ENCODE data around the gene GBE1.

GBE1 gene

DNA sequence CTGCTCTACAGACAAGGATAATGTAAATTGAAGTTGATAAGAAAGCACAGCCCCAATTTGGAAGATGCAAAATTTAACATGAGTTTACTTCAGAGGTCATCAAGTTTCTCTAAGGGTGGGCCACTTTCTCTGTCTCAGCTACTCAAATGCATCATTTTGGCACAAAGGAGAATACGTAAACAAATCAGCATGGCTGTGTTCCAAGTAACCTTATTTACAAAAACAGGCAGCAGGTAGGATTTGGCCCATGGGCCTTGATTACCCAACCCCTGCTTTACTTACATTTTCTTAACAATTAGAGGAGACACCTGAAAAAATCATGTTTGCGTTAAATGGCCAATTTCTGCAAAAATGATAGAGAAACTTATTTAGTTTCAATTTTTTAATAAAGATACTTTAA lies 181.7 kb downstream of the GBE1 start:
- Mint-ChIP-seq H3K4me1 (ENCODE audit: low read depth) (no peaks in the 10 kb centered on the region), H3K4me3 (no peak overlapping the region), H3K36me3 (ENCODE audit: low read depth) (peaks cover 6% of the 10 kb centered on the region), H3K27me3 (no peaks in the 10 kb centered on the region), H3K27ac (no peak overlapping the region), H3K9me3 (no peaks in the 10 kb centered on the region)

DNA sequence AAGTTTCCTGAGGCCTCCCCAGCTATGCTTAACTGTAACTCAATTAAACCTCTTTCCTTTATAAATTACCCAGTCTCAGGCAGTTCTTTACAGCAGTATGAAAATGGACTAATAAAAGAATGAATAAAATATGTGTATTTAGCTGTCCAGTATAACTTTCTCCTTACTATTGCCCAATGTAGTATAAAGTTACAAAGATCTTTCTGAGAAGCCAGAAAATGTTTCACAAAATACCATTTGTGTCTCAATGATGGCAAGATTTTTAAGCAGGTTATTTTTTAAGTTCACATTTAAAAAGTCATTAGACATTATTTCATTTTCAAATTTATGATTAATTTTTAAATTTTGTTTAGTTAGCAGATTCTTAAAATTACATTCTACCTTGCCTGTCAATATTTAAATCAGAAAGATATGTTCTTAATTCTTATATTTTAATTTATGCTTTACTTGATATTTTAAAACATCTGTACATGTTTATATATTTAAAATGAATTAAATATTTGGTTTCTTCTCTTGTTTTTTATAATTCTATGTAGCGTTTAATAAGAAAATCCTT lies 189.2 kb downstream of the GBE1 start:
- Mint-ChIP-seq H3K27ac (no peak overlapping the region), H3K4me1 (ENCODE audit: low read depth) (no peaks in the 10 kb centered on the region), H3K4me3 (no peak overlapping the region), H3K36me3 (ENCODE audit: low read depth) (peaks cover 20% of the 10 kb centered on the region), H3K9me3 (peaks cover 6% of the 10 kb centered on the region), H3K27me3 (no peaks in the 10 kb centered on the region)

DNA sequence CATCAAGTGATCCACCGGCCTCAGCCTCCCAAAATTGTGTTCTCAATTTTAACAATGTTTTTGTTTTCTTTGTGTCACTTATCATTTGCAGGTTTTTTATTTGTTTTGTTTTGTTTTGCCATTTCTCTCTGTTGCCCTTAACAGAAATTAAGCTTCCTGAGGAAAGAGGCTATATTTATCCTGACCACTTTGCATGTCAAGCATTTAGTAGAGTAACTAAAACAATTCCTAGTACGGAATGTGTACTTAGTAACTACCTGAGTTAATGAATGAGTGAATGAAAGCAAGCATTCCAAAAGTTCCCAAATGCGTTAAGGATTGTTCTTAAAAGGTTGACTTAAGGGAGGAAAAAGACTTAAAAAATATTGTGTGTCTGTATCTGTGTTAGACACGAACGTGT lies 193.1 kb downstream of the GBE1 start:
- H3K36me3 Mint-ChIP-seq (ENCODE audit: low read depth), result peaks cover 47% of the 10 kb centered on the region
- H3K27me3 Mint-ChIP-seq, result no peaks in the 10 kb centered on the region

DNA sequence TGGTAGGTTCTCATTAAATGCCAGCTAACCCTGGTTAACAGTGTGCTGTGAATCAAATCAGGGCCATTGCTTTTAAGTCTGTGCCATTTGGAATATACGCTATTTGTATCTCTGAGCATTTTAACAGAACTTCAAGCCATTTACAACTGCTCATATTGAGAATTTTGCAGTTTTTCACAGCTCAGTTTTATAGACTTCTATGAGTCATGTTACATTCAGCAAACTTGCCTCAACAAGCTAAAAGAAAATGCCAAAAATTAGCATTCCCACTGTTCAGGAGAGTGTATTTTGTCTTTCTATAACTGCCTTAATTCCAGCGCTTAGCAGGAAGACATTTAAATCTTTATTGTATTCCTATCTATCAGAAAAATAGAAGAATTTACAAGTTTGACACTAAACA lies 196.4 kb downstream of the GBE1 start:
- H3K9me3 Mint-ChIP-seq, result peaks cover 9% of the 10 kb centered on the region
- H3K36me3 Mint-ChIP-seq (ENCODE audit: low read depth), result peaks cover 41% of the 10 kb centered on the region
- no peak overlapping the region for H3K4me3 Mint-ChIP-seq
- no peaks in the 10 kb centered on the region for H3K27me3 Mint-ChIP-seq
- no peak overlapping the region for H3K27ac Mint-ChIP-seq
- no peaks in the 10 kb centered on the region for H3K4me1 Mint-ChIP-seq (ENCODE audit: low read depth)

More for the DNA sequence above, 193.1 kb downstream of the GBE1 start:
- H3K4me1 Mint-ChIP-seq (ENCODE audit: low read depth), result no peaks in the 10 kb centered on the region
- H3K9me3 Mint-ChIP-seq, result peaks cover 15% of the 10 kb centered on the region
- H3K4me3 Mint-ChIP-seq, result no peak overlapping the region
- H3K27ac Mint-ChIP-seq, result no peak overlapping the region

DNA sequence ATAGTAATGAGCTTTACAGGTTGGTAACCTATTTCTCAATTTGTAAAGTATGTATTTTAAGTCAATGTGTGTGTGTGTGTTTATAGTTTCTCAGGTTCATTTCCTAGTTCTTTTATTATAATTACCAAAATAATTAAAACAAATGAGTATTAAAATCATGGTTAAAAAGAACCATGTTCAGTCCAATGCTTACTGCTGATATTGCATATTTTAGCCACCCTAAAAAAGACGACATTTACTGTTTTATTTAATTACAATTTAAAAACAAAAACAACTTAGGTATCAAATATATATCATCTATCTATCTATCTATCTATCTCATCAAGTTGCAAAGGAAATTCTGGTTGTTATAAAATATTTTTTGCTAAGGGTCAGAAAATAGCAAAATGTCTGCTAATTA lies 203.3 kb downstream of the GBE1 start:
- Mint-ChIP-seq H3K36me3 (ENCODE audit: low read depth) (peaks cover 15% of the 10 kb centered on the region), H3K9me3 (no peaks in the 10 kb centered on the region), H3K4me1 (ENCODE audit: low read depth) (no peaks in the 10 kb centered on the region), H3K4me3 (no peak overlapping the region), H3K27ac (no peak overlapping the region), H3K27me3 (no peaks in the 10 kb centered on the region)

DNA sequence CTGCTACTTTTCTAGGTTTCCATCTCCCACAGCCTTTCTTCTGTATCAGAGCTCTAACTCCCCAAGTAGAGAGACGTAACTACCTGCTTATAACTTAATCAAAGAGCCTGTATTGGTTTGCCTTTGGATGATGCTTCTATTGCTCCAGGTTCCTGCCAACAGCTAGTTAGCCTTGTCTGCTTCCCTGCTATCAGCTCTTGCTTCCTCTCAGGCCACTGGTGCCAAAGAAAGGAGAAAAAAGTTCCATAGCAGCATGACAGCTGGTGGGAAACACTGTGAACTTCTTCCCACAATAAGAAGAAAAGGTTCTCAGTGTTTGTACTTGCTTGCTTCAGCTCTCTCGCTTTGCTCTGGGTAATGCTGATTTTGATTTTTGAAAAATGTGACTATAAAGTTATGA lies 206.6 kb downstream of the GBE1 start:
- H3K36me3 Mint-ChIP-seq (ENCODE audit: low read depth), result peaks cover 19% of the 10 kb centered on the region
- H3K9me3 Mint-ChIP-seq, result no peaks in the 10 kb centered on the region
- H3K4me1 Mint-ChIP-seq (ENCODE audit: low read depth), result no peaks in the 10 kb centered on the region
- no peaks in the 10 kb centered on the region for H3K27me3 Mint-ChIP-seq
- no peak overlapping the region for H3K4me3 Mint-ChIP-seq
- H3K27ac Mint-ChIP-seq, result no peak overlapping the region

DNA sequence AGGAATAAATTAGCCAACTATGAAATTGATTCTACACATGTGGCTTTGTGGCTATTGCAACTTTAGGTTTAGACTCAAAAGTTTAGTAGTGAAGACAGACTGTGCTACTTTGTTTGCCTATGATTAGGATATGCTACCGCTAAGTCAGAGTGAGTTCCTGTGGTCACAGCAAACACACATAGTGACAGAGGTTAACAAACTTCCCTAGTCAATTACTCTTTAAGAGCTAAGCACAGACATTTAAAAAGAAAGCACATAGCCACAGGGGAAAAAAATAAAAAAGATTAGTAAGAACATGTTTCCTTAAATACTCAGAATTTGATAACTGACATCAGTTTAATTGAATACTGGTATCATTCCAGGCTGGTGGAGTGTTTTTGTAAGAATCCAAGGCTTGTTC lies 207.1 kb downstream of the GBE1 start:
- H3K4me3 Mint-ChIP-seq, result no peak overlapping the region
- H3K9me3 Mint-ChIP-seq, result no peaks in the 10 kb centered on the region
- H3K27ac Mint-ChIP-seq, result no peak overlapping the region
- H3K27me3 Mint-ChIP-seq, result no peaks in the 10 kb centered on the region
- H3K4me1 Mint-ChIP-seq (ENCODE audit: low read depth), result no peaks in the 10 kb centered on the region
- peaks cover 19% of the 10 kb centered on the region for H3K36me3 Mint-ChIP-seq (ENCODE audit: low read depth)

DNA sequence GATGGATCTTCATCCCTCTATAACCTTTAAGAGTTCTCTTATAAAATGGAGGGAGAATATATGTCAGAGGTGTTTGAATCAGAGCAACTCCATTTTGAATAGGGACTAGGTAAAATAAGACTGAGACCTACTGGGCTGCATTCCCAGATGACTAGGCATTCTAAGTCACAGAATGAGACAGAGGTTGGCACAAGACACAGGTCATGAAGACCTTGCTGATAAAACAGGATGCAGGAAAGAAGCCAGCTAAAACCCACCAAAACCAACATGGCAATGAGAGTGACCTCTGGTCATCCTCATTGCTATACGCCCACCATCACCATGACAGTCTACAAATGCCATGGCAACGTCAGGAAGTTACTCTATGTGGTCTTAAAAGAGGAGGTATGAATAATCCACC lies 211.0 kb downstream of the GBE1 start:
- Mint-ChIP-seq H3K4me3 (no peak overlapping the region), H3K27me3 (no peaks in the 10 kb centered on the region), H3K36me3 (ENCODE audit: low read depth) (peaks cover 29% of the 10 kb centered on the region), H3K27ac (no peak overlapping the region), H3K4me1 (ENCODE audit: low read depth) (no peaks in the 10 kb centered on the region), H3K9me3 (peaks cover 4% of the 10 kb centered on the region)

DNA sequence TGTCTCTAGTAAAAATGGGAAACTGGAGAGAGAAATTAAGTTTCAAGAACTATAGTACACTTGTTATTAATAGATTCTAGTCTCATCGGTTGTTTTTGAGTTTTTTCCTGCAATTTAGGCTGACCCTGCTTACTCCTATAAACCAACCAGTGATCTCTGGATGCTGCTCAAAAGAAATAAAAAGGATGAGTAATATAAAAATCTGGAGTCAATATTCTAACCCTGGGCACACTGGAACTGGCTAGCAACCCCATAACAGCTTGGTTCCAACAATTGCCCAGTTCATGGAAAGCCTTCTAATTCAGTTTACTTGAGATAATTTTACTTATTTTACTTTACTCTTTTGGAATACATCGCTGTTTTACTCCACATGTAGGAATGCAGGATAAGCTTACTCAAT lies 211.6 kb downstream of the GBE1 start:
- no peaks in the 10 kb centered on the region for H3K27me3 Mint-ChIP-seq
- H3K9me3 Mint-ChIP-seq, result peaks cover 4% of the 10 kb centered on the region
- H3K4me1 Mint-ChIP-seq (ENCODE audit: low read depth), result no peaks in the 10 kb centered on the region
- no peak overlapping the region for H3K4me3 Mint-ChIP-seq
- no peak overlapping the region for H3K27ac Mint-ChIP-seq
- peaks cover 29% of the 10 kb centered on the region for H3K36me3 Mint-ChIP-seq (ENCODE audit: low read depth)

DNA sequence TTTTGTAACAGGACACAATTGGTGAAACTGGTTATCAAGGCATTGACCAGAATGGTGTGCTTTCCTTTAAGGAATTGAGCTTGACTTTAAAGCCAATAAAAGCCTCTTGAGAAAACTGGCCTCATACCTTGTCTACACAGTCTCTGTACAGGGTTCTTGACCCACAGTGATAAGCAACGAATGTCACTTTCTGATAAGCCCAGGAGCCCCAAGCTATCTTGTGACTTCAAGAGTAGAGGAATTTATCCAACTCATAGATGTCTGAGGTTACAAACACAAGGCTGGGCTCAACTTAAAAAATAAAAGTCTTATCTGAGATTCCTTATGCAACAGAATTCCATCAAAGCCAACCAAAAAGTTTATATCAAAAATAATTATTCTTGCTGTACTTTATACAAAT lies 212.1 kb downstream of the GBE1 start:
- no peaks in the 10 kb centered on the region for H3K4me1 Mint-ChIP-seq (ENCODE audit: low read depth)

DNA sequence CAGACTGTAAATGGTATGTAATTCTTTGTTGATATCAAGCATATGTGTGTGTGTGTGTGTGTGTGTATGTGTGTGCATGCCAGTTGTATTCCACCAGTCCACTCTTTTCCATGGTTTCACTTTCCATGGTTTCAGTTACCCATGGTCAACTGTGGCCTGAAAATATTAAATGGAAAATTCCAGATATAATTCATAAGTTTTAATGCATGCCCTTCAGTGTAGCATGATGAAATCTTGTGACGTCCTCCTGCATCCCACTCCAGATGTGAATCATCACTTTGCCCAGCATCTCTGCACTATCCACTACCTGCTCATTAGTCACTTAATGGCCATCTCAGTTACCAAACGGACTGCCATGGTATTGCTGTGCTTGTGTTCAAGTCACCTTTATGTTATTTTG lies 215.9 kb downstream of the GBE1 start:
- Mint-ChIP-seq H3K9me3 (peaks cover 4% of the 10 kb centered on the region), H3K27me3 (no peaks in the 10 kb centered on the region)

More for the DNA sequence above, 212.1 kb downstream of the GBE1 start:
- Mint-ChIP-seq H3K4me3 (no peak overlapping the region), H3K27ac (no peak overlapping the region), H3K9me3 (peaks cover 4% of the 10 kb centered on the region), H3K36me3 (ENCODE audit: low read depth) (peaks cover 29% of the 10 kb centered on the region), H3K27me3 (no peaks in the 10 kb centered on the region)

DNA sequence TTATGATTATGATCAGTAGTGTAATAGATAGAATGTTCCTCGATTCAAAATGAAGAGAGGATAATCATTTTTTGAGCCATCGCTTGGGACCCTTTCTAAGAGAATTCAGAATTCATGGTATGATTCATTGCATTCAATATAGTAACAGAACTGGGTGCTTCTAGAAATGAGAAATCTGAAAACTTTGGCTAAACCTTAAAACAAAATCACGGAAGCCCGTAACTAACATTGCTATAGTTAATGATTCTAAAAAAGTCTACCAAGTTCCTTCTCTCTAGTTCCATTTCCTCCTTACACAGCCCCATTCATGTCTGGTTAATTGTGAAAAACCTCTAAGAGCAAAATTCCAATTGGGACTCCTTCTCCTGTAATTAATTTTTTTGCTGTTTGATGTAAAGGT lies 217.1 kb downstream of the GBE1 start:
- Mint-ChIP-seq H3K36me3 (ENCODE audit: low read depth) (peaks cover 18% of the 10 kb centered on the region), H3K4me1 (ENCODE audit: low read depth) (no peaks in the 10 kb centered on the region), H3K27ac (no peak overlapping the region), H3K27me3 (no peaks in the 10 kb centered on the region), H3K9me3 (peaks cover 4% of the 10 kb centered on the region), H3K4me3 (no peak overlapping the region)

More for the DNA sequence above, 215.9 kb downstream of the GBE1 start:
- no peak overlapping the region for H3K4me3 Mint-ChIP-seq
- no peak overlapping the region for H3K27ac Mint-ChIP-seq
- H3K36me3 Mint-ChIP-seq (ENCODE audit: low read depth), result peaks cover 18% of the 10 kb centered on the region
- H3K4me1 Mint-ChIP-seq (ENCODE audit: low read depth), result no peaks in the 10 kb centered on the region

DNA sequence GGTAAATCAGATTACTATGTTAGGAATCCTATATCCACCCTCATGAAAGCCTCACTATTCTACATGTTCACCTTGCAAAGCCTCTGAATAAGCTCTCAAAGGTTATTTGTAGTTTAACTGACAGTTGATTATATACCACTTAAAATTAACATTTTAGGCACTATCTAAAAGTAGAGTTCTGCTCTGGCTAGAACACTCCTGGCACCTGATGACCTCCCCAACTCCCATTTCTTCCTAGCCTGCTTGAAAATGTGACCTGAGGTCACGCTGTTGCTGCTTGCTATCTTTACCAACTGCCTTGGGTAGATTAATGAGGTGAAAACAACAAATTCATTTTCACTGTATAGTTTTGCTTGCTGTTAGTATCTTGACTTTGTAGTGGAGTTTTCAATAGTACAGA lies 220.7 kb downstream of the GBE1 start:
- H3K27me3 Mint-ChIP-seq, result no peaks in the 10 kb centered on the region
- H3K4me3 Mint-ChIP-seq, result no peak overlapping the region
- H3K4me1 Mint-ChIP-seq (ENCODE audit: low read depth), result no peaks in the 10 kb centered on the region
- peaks cover 16% of the 10 kb centered on the region for H3K36me3 Mint-ChIP-seq (ENCODE audit: low read depth)
- no peaks in the 10 kb centered on the region for H3K9me3 Mint-ChIP-seq
- H3K27ac Mint-ChIP-seq, result no peak overlapping the region

DNA sequence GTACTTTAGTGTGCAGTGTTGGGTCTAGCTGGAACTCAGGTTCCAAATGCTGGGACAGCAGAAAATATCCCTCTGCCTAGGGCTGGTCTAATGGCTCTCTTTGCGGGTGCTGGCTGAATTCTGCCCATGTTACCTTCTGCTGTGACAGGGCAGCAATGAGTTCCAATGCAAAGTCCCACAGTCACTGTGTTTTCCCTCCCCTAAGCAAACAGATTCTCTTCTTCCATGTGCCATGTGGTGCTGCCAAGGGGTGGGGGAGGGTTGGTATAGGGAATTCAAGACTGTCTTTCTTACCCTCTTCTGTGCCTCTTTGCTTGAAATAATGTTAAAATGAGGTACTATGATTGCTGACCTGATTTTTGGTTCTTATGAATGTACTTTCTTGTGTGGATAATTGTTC lies 229.6 kb downstream of the GBE1 start:
- Mint-ChIP-seq H3K4me1 (ENCODE audit: low read depth) (no peaks in the 10 kb centered on the region), H3K9me3 (peaks cover 22% of the 10 kb centered on the region), H3K36me3 (ENCODE audit: low read depth) (peaks cover 80% of the 10 kb centered on the region), H3K27ac (peak overlapping the region; percentile 47), H3K4me3 (no peak overlapping the region), H3K27me3 (no peaks in the 10 kb centered on the region)

DNA sequence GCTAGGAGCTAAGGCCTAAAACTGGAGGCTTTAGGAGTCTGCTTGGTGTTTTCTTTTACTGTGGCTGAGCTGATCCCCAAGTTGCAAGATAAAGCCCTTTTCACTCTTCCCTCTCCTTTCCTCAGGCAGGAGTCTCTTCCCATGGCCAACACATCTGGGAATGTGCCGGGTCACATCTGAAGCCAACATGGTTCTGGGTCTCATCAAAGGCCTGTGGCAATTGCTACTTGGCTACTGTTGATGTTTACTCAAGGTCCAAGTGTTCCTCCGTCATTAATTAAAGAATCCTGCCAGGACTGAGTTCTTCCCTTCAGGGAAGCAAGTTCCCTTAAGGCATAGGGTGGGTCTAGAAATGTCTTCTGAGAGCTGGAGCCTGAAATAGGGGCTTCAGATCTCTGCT lies 230.2 kb downstream of the GBE1 start:
- no peaks in the 10 kb centered on the region for H3K27me3 Mint-ChIP-seq
- H3K36me3 Mint-ChIP-seq (ENCODE audit: low read depth), result peaks cover 78% of the 10 kb centered on the region
- H3K9me3 Mint-ChIP-seq, result peaks cover 22% of the 10 kb centered on the region
- no peak overlapping the region for H3K27ac Mint-ChIP-seq
- H3K4me1 Mint-ChIP-seq (ENCODE audit: low read depth), result no peaks in the 10 kb centered on the region
- H3K4me3 Mint-ChIP-seq, result no peak overlapping the region

DNA sequence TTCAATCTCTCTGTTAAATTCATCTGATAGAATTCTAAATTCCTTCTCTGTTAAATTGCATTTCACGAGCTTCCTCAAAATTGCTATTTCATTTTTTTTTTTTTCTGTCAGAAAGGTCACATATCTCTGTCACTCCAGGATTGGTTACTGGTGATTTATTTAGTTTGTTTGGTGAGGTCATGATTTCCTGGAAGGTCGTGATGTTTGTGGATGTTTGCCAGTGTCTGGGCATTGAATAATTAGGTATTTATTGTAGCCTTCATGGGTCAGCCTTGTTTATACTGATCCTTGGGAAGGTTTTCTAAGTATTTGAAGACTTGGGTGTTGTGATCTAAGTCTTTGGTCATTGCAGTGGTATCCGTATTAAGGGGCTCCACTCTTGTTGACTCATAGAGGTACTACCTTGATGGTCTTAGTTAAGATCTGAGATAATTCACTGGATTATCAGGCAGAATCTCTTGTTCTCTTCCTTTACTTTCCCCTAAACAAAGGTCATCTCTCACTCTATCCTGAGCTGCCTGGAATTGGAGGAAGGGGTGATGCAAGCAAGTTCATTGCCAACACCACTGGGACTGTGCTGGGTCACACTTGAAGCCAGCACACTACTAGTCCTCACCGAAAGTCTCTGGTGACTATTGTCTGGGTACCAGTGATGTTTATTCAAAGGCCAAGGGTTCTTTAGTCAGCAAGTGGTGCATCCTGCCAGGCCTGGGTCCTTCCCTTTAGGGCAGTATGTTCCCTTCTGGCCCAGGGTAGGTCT lies 231.1 kb downstream of the GBE1 start:
- Mint-ChIP-seq H3K4me3 (no peak overlapping the region), H3K36me3 (ENCODE audit: low read depth) (peaks cover 80% of the 10 kb centered on the region), H3K27ac (no peak overlapping the region), H3K4me1 (ENCODE audit: low read depth) (no peaks in the 10 kb centered on the region), H3K27me3 (no peaks in the 10 kb centered on the region), H3K9me3 (peaks cover 22% of the 10 kb centered on the region)
